HepG2 (cell line): ENCODE results near the gene CPAMD8. TPM values are rescaled to one million over a fixed set of nuclear protein-coding genes. Genes with fewer than 3 reads are reported as not detected.

Experiments
- ARNT2 ChIP-seq: sonication (generic); formaldehyde crosslinking; IDR thresholded peaks from 2 replicates; pipeline ENCODE4 v1.8.0; 2022; ENCODE audit warnings: mild to moderate bottlenecking, low read depth, missing genetic modification reagents, moderate library complexity
- BHLHE40 ChIP-seq: IDR thresholded peaks from 2 replicates; pipeline ENCODE4 v1.6.1; 2011; ENCODE audit warnings: low read length, improper control_type of control experiment
- BRF2 ChIP-seq: sonication (generic); formaldehyde crosslinking; IDR thresholded peaks from 2 replicates; pipeline ENCODE4 v1.8.1; 2022; ENCODE audit warnings: mild to moderate bottlenecking, missing genetic modification reagents
- CBX5 ChIP-seq: sonication (generic); formaldehyde crosslinking; IDR thresholded peaks from 2 replicates; pipeline ENCODE4 v1.4.0; 2020; ENCODE audit warnings: missing genetic modification reagents, borderline replicate concordance
- CC2D1A ChIP-seq: sonication (generic); formaldehyde crosslinking; IDR thresholded peaks from 2 replicates; pipeline ENCODE4 v1.8.1; 2023; ENCODE audit warnings: mild to moderate bottlenecking, missing genetic modification reagents
- DNMT1 ChIP-seq: sonication (generic); formaldehyde crosslinking; IDR thresholded peaks from 2 replicates; pipeline ENCODE4 v1.5.1; 2020; ENCODE audit warnings: mild to moderate bottlenecking, missing genetic modification reagents
- HOXA7 ChIP-seq: sonication (generic); formaldehyde crosslinking; IDR thresholded peaks from 2 replicates; pipeline ENCODE4 v1.8.1; 2022; ENCODE audit warnings: mild to moderate bottlenecking, missing genetic modification reagents, moderate library complexity
- HOXD1 ChIP-seq: sonication (generic); formaldehyde crosslinking; IDR thresholded peaks from 2 replicates; pipeline ENCODE4 v1.5.0; 2020; ENCODE audit warnings: missing genetic modification reagents
- KAT8 ChIP-seq: IDR thresholded peaks from 2 replicates; pipeline ENCODE4 v1.6.1; 2016; ENCODE audit warnings: missing genetic modification reagents, missing compliant biosample characterization
- MAFF ChIP-seq: IDR thresholded peaks from 2 replicates; pipeline ENCODE4 v1.6.1; 2011; ENCODE audit warnings: low read depth, low read length, improper control_type of control experiment
- MATR3 ChIP-seq: sonication (generic); formaldehyde crosslinking; IDR thresholded peaks from 2 replicates; pipeline ENCODE4 v1.4.0; 2020; ENCODE audit warnings: missing genetic modification reagents
- MEIS1 ChIP-seq: sonication (generic); formaldehyde crosslinking; IDR thresholded peaks from 2 replicates; pipeline ENCODE4 v1.9.0; 2021; ENCODE audit warnings: mild to moderate bottlenecking, missing genetic modification reagents, moderate library complexity, borderline replicate concordance
- MLXIP ChIP-seq: sonication (generic); formaldehyde crosslinking; IDR thresholded peaks from 2 replicates; pipeline ENCODE4 v1.9.0; 2021; ENCODE audit warnings: missing genetic modification reagents, borderline replicate concordance
- NAIF1 ChIP-seq: sonication (generic); formaldehyde crosslinking; IDR thresholded peaks from 2 replicates; pipeline ENCODE4 v1.5.0; 2020; ENCODE audit warnings: mild to moderate bottlenecking, missing genetic modification reagents, borderline replicate concordance
- NFE2 ChIP-seq: sonication (generic); formaldehyde crosslinking; IDR thresholded peaks from 2 replicates; pipeline ENCODE4 v1.4.0; 2020; ENCODE audit warnings: missing genetic modification reagents
- NR2F2 ChIP-seq: IDR thresholded peaks from 2 replicates; pipeline ENCODE4 v1.6.1; 2012; ENCODE audit warnings: low read depth, inconsistent platforms, borderline replicate concordance
- PRDM4 ChIP-seq: sonication (generic); formaldehyde crosslinking; IDR thresholded peaks from 2 replicates; pipeline ENCODE4 v1.9.0; 2021; ENCODE audit warnings: missing genetic modification reagents, borderline replicate concordance
- ZMYM2 ChIP-seq: sonication (generic); formaldehyde crosslinking; IDR thresholded peaks from 2 replicates; pipeline ENCODE4 v1.8.0; 2022; ENCODE audit warnings: mild to moderate bottlenecking, missing genetic modification reagents
- ZNF234 ChIP-seq: sonication (generic); formaldehyde crosslinking; conservative IDR thresholded peaks from 2 replicates; pipeline ENCODE4 v1.5.1; 2020; ENCODE audit warnings: mild to moderate bottlenecking, missing genetic modification reagents
- ZNF264 ChIP-seq: sonication (generic); formaldehyde crosslinking; IDR thresholded peaks from 2 replicates; pipeline ENCODE4 v1.4.0; 2020; ENCODE audit warnings: missing genetic modification reagents
- ZNF709 ChIP-seq: sonication (generic); formaldehyde crosslinking; IDR thresholded peaks from 2 replicates; pipeline ENCODE4 v1.5.0; 2020; ENCODE audit warnings: mild to moderate bottlenecking, missing genetic modification reagents
- polyA plus RNA-seq, 8 experiments: library from polyadenylated mRNA; depleted of rRNA in 3 of 8; stranded (reverse) in 7 of 8; unstranded in 1 of 8; fragments of >200 nt; fragmentation: Illumina TruSeq in 4 of 8; extraction: Trizol in 4 of 8; gene quantifications; 2 replicates each; pipeline versions ENCODE4 v1.2.1 to v1.2.3, GENCODE V29; 2011 to 2016; ENCODE audit warnings: low read depth in 4 of 8, missing spikeins in 1 of 8, mixed read lengths in 1 of 8; ENCODE audit not compliant: insufficient read depth in 1 of 8
- total RNA-seq, 5 experiments: library from RNA; depleted of rRNA; stranded (reverse); fragments of >200 nt; fragmentation: Illumina TruSeq; extraction: Trizol; gene quantifications; 2 replicates each; pipeline ENCODE4 v1.2.3, GENCODE V29; 2016; ENCODE audit warnings: low read depth in 1 of 5

The CPAMD8 gene
- total and polyA plus RNA-seq, 2 of the 13 experiments (the other 11 are each of a cell fraction or from before 2014, with no cell fraction given): 0.29 to 0.34 TPM

- TF ChIP-seq MLXIP (no peak), HOXD1 (CRISPR knock-in tag) (peak; percentile 6; the same call in 1 of the 2 replicates), KAT8 (CRISPR knock-in tag) (peak; percentile 86), CC2D1A (CRISPR knock-in tag) (no peak), CBX5 (CRISPR knock-in tag) (no peak; the same call in 1 of the 2 replicates), HOXA7 (CRISPR knock-in tag) (no peak), MATR3 (no peak), ZNF264 (CRISPR knock-in tag) (peak; percentile 79; the same call in 1 of the 2 replicates), MEIS1 (CRISPR knock-in tag) (peak; percentile 66; the same call in 1 of the 2 replicates), NAIF1 (CRISPR knock-in tag) (no peak), ARNT2 (CRISPR knock-in tag) (peak; percentile 84), NFE2 (CRISPR knock-in tag) (no peak), ZMYM2 (CRISPR knock-in tag) (peak; percentile 85), MAFF (peak; percentile 3; the same call in 1 of the 2 replicates), BRF2 (CRISPR knock-in tag) (0 out of 2 replicates have a peak, but pooled peaks have one; percentile 24), ZNF709 (no peak; the same call in 1 of the 2 replicates), NR2F2 (0 out of 2 replicates have a peak, but pooled peaks have one; percentile 41), ZNF234 (CRISPR knock-in tag) (no peak), PRDM4 (CRISPR knock-in tag) (no peak), BHLHE40 (peak; percentile 99), DNMT1 (CRISPR knock-in tag) (no peak; the same call in 1 of the 2 replicates)
These were observed 48.6 kb upstream of the CPAMD8 start, which contains the start of the genes HAUS8 and MYO9B (continued) for GRCh38 chr19:17075035-17075863.
